ENCODE results near the gene ANXA2R.

DNA sequence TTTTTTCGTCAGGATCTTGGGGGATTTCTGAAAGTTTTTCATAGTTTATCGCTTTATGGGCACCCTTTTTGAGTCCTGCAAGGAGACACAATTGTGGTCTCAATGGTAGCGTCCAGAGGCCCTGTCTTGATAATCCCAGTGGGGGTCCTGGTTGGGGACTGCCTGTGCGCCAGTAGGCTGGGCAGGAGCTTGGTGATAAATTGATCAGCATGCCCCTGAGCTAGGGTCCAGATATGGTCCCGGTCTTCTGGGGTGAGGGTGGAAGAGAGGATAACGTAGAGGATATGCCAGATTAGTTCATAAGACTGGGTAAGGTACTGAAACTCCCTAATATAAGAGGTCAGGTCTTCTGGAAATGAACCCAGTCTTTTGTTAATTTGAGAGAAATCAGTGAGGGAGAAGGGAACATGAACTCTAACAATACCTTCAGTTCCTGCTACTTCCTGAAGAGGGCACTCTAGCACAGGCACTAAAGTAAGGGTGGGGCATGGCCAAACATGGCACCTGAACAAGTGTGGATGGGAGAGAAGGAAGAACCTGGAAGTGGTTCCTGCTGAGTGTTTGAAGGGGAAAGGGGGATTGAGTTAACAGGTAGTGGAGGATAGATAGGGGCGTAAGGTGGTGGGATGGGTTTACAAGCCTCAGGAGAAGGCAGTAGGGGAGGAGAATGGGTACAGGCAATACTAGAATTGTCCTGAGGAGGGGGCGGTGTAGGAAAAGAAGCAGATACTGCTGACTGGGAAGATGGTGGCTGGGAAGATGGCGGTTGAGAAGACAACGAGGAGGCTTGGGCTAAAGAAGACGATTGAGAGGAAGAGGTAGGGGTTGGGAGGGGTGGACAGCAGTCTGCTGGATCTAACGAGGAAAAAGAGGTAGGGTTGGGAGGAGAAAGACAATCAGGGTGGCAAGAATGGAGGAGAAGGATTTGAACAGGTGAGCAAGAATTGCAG is 33.8 kb upstream of the ANXA2R start:
- TF ChIP-seq, protein P1, sequence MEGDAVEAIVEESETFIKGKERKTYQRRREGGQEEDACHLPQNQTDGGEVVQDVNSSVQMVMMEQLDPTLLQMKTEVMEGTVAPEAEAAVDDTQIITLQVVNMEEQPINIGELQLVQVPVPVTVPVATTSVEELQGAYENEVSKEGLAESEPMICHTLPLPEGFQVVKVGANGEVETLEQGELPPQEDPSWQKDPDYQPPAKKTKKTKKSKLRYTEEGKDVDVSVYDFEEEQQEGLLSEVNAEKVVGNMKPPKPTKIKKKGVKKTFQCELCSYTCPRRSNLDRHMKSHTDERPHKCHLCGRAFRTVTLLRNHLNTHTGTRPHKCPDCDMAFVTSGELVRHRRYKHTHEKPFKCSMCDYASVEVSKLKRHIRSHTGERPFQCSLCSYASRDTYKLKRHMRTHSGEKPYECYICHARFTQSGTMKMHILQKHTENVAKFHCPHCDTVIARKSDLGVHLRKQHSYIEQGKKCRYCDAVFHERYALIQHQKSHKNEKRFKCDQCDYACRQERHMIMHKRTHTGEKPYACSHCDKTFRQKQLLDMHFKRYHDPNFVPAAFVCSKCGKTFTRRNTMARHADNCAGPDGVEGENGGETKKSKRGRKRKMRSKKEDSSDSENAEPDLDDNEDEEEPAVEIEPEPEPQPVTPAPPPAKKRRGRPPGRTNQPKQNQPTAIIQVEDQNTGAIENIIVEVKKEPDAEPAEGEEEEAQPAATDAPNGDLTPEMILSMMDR (tag by site-specific recombination; IDR thresholded peaks at IDR 0.05): peak; percentile 57
- TF ChIP-seq ZBTB20 (tag by site-specific recombination; IDR thresholded peaks at IDR 0.05) (no peak), HOXD13 (CRISPR knock-in tag; IDR thresholded peaks at IDR 0.05; ENCODE audit: borderline replicate concordance) (no peak), IKZF3 (tag by site-specific recombination; IDR thresholded peaks at IDR 0.05) (peak; percentile 47; the same call in 1 of the 2 replicates), ZBTB21 (tag by site-specific recombination; IDR thresholded peaks at IDR 0.05) (no peak), BCL11B (tag by site-specific recombination; IDR thresholded peaks at IDR 0.05; ENCODE audit: low read depth) (no peak), ZNF37A (tag by site-specific recombination; IDR thresholded peaks at IDR 0.05) (no peak), ZNF24 (tag by site-specific recombination; IDR thresholded peaks at IDR 0.05) (no peak), TCF7L2 (IDR thresholded peaks at IDR 0.05; ENCODE audit: borderline replicate concordance, low read depth, low read length) (no peak)
- TF ChIP-seq, protein P2, sequence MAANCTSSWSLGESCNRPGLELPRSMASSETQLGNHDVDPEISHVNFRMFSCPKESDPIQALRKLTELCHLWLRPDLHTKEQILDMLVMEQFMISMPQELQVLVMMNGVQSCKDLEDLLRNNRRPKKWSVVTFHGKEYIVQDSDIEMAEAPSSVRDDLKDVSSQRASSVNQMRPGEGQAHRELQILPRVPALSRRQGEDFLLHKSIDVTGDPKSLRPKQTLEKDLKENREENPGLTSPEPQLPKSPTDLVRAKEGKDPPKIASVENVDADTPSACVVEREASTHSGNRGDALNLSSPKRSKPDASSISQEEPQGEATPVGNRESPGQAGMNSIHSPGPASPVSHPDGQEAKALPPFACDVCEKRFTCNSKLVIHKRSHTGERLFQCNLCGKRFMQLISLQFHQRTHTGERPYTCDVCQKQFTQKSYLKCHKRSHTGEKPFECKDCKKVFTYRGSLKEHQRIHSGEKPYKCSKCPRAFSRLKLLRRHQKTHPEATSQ (tag by site-specific recombination; IDR thresholded peaks at IDR 0.05): no peak
- TF ChIP-seq, protein P3, sequence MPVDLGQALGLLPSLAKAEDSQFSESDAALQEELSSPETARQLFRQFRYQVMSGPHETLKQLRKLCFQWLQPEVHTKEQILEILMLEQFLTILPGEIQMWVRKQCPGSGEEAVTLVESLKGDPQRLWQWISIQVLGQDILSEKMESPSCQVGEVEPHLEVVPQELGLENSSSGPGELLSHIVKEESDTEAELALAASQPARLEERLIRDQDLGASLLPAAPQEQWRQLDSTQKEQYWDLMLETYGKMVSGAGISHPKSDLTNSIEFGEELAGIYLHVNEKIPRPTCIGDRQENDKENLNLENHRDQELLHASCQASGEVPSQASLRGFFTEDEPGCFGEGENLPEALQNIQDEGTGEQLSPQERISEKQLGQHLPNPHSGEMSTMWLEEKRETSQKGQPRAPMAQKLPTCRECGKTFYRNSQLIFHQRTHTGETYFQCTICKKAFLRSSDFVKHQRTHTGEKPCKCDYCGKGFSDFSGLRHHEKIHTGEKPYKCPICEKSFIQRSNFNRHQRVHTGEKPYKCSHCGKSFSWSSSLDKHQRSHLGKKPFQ (tag by site-specific recombination; IDR thresholded peaks at IDR 0.05): no peak
- TF ChIP-seq, protein P4, sequence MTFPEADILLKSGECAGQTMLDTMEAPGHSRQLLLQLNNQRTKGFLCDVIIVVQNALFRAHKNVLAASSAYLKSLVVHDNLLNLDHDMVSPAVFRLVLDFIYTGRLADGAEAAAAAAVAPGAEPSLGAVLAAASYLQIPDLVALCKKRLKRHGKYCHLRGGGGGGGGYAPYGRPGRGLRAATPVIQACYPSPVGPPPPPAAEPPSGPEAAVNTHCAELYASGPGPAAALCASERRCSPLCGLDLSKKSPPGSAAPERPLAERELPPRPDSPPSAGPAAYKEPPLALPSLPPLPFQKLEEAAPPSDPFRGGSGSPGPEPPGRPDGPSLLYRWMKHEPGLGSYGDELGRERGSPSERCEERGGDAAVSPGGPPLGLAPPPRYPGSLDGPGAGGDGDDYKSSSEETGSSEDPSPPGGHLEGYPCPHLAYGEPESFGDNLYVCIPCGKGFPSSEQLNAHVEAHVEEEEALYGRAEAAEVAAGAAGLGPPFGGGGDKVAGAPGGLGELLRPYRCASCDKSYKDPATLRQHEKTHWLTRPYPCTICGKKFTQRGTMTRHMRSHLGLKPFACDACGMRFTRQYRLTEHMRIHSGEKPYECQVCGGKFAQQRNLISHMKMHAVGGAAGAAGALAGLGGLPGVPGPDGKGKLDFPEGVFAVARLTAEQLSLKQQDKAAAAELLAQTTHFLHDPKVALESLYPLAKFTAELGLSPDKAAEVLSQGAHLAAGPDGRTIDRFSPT (tag by site-specific recombination; IDR thresholded peaks at IDR 0.05): no peak
- TF ChIP-seq, protein P5, sequence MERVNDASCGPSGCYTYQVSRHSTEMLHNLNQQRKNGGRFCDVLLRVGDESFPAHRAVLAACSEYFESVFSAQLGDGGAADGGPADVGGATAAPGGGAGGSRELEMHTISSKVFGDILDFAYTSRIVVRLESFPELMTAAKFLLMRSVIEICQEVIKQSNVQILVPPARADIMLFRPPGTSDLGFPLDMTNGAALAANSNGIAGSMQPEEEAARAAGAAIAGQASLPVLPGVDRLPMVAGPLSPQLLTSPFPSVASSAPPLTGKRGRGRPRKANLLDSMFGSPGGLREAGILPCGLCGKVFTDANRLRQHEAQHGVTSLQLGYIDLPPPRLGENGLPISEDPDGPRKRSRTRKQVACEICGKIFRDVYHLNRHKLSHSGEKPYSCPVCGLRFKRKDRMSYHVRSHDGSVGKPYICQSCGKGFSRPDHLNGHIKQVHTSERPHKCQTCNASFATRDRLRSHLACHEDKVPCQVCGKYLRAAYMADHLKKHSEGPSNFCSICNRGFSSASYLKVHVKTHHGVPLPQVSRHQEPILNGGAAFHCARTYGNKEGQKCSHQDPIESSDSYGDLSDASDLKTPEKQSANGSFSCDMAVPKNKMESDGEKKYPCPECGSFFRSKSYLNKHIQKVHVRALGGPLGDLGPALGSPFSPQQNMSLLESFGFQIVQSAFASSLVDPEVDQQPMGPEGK (tag by site-specific recombination; IDR thresholded peaks at IDR 0.05): 0 out of 2 replicates have a peak, but pooled peaks have one; percentile 37

Data from HEK293 (cell line).